Neural cell (in vitro differentiated cells): ENCODE measurements around the gene PIP5K1B. TPM values are rescaled to one million over a fixed set of nuclear protein-coding genes. Genes with fewer than 3 reads are reported as not detected.

Source experiments
- H2AFZ ChIP-seq: fragments of 200-600, 300-800 bp; sonication (generic), shearing (Covaris generic); 2 replicates; pipeline ENCODE4 v1.6.0; 2014; ENCODE audit warnings: low read depth, mild to moderate bottlenecking, antibody characterized with exemption, low read length, moderate library complexity
- H3F3A ChIP-seq: fragments of 200-600 bp; shearing (Covaris generic); 2 replicates; pipeline ENCODE4 v1.6.1; 2016; ENCODE audit warnings: mild to moderate bottlenecking, moderate library complexity, mixed read lengths, antibody characterized with exemption, low read length; ENCODE audit not compliant: insufficient read depth, poor library complexity, severe bottlenecking
- H3K27ac ChIP-seq: fragments of 200-600, 300-800 bp; sonication (generic), shearing (Covaris generic); 2 replicates; pipeline ENCODE4 v1.5.1; 2014; ENCODE audit warnings: mild to moderate bottlenecking, low read length, moderate library complexity
- H3K27me3 ChIP-seq: fragments of 300-800, 200-600 bp; sonication (generic), shearing (Covaris generic); 2 replicates; pipeline ENCODE4 v1.6.0; 2014; ENCODE audit warnings: mild to moderate bottlenecking, low read depth, low read length, moderate library complexity; ENCODE audit not compliant: insufficient read depth
- H3K36me3 ChIP-seq: fragments of 300-800, 200-600 bp; sonication (generic), shearing (Covaris generic); 2 replicates; pipeline ENCODE4 v1.5.1; 2014; ENCODE audit warnings: mild to moderate bottlenecking, antibody characterized with exemption, low read length, moderate library complexity; ENCODE audit not compliant: insufficient read depth
- H3K4me2 ChIP-seq: fragments of 300-800, 200-600 bp; sonication (generic), shearing (Covaris generic); 2 replicates; pipeline ENCODE4 v1.6.0; 2014; ENCODE audit warnings: mild to moderate bottlenecking, low read length
- H3K4me3 ChIP-seq: fragments of 300-800, 200-600 bp; sonication (generic), shearing (Covaris generic); 2 replicates; pipeline ENCODE4 v1.5.1; 2014; ENCODE audit warnings: mild to moderate bottlenecking, low read length, moderate library complexity
- H3K79me2 ChIP-seq: fragments of 200-600 bp; shearing (Covaris generic); replicated peaks from 2 replicates; pipeline ENCODE4 v1.6.0; 2014; ENCODE audit warnings: mild to moderate bottlenecking, low read length, moderate library complexity; ENCODE audit not compliant: insufficient read depth
- H3K9ac ChIP-seq: fragments of 300-800, 200-600 bp; sonication (generic), shearing (Covaris generic); 2 replicates; pipeline ENCODE4 v1.6.1; 2016; ENCODE audit warnings: mild to moderate bottlenecking, low read length, mixed read lengths
- H3K9me2 ChIP-seq: fragments of 200-600 bp; shearing (Covaris generic); 2 replicates; pipeline ENCODE4 v1.6.1; 2016; ENCODE audit warnings: mild to moderate bottlenecking, low read length, mixed read lengths; ENCODE audit not compliant: insufficient read depth
- H3K9me3 ChIP-seq: fragments of 200-600, 300-800 bp; sonication (generic), shearing (Covaris generic); 2 replicates; pipeline ENCODE4 v1.6.1; 2016; ENCODE audit warnings: mild to moderate bottlenecking, mixed run types, low read length, moderate library complexity, mixed read lengths
- H4K20me1 ChIP-seq: fragments of 200-600 bp; shearing (Covaris generic); 2 replicates; pipeline ENCODE4 v1.6.1; 2016; ENCODE audit warnings: mild to moderate bottlenecking, mixed run types; ENCODE audit not compliant: insufficient read depth
- CTCF ChIP-seq: fragments of 450-650 bp; IDR thresholded peaks from 2 replicates; pipeline ENCODE4 v1.5.1; 2014; ENCODE audit warnings: antibody characterized with exemption, mild to moderate bottlenecking, moderate library complexity; ENCODE audit not compliant: poor library complexity, severe bottlenecking
- EP300 ChIP-seq: fragments of 450-650 bp; conservative IDR thresholded peaks from 2 replicates; pipeline ENCODE4 v1.6.1; 2014; ENCODE audit warnings: antibody characterized with exemption, mild to moderate bottlenecking, moderate library complexity; ENCODE audit not compliant: poor library complexity, severe bottlenecking
- EZH2 ChIP-seq: fragments of 200-600, 300-800 bp; shearing (Covaris generic), sonication (generic); IDR thresholded peaks from 2 replicates; pipeline ENCODE4 v1.6.1; 2014; ENCODE audit warnings: antibody characterized with exemption, low read length, borderline replicate concordance, mild to moderate bottlenecking; ENCODE audit not compliant: insufficient read depth, poor library complexity, severe bottlenecking
- MXI1 ChIP-seq: fragments of 450-650 bp; conservative IDR thresholded peaks from 2 replicates; pipeline ENCODE4 v1.6.1; 2014; ENCODE audit warnings: antibody characterized with exemption, mild to moderate bottlenecking; ENCODE audit not compliant: poor library complexity, severe bottlenecking
- POLR2AphosphoS5 ChIP-seq: IDR thresholded peaks from 2 replicates; pipeline ENCODE4 v1.6.1; 2012
- RAD21 ChIP-seq: fragments of 450-650 bp; conservative IDR thresholded peaks from 2 replicates; pipeline ENCODE4 v1.6.1; 2014; ENCODE audit warnings: antibody characterized with exemption, mild to moderate bottlenecking, moderate library complexity
- REST ChIP-seq: IDR thresholded peaks from 2 replicates; pipeline ENCODE4 v1.6.1; 2012; ENCODE audit warnings: borderline replicate concordance
- SMC3 ChIP-seq: fragments of 450-650 bp; conservative IDR thresholded peaks from 2 replicates; pipeline ENCODE4 v1.6.1; 2014; ENCODE audit warnings: antibody characterized with exemption, mild to moderate bottlenecking, moderate library complexity; ENCODE audit not compliant: poor library complexity
- TAF1 ChIP-seq: IDR thresholded peaks from 2 replicates; pipeline ENCODE4 v1.6.1; 2012; ENCODE audit warnings: low read depth
- polyA plus RNA-seq: library from polyadenylated mRNA; depleted of rRNA; stranded (reverse); fragments of >200 nt; gene quantifications from 2 replicates; pipeline ENCODE4 v1.2.3, GENCODE V29; 2014

PIP5K1B gene
- polyA plus RNA-seq, 1 donor from 2014 or later = 1.5 TPM

GRCh38 chr9:68876681-68877080 lies 171.6 kb downstream of the PIP5K1B start:
- Histone ChIP-seq H3K27me3 (no peaks in the 10 kb centered on the region), H3K9me3 (no peaks in the 10 kb centered on the region), H3K9me2 (no peaks in the 10 kb centered on the region), H3F3A (no peaks in the 10 kb centered on the region), H2AFZ (no peak overlapping the region), H4K20me1 (no peaks in the 10 kb centered on the region), H3K27ac (no peak overlapping the region), H3K9ac (no peak overlapping the region), H3K79me2 (no peaks in the 10 kb centered on the region), H3K4me3 (no peak overlapping the region), H3K36me3 (no peaks in the 10 kb centered on the region), H3K4me2 (no peak overlapping the region)
- no peak for TF ChIP-seq SMC3
- TF ChIP-seq CTCF = no peak

GRCh38 chr9:68877219-68877618 lies 172.2 kb downstream of the PIP5K1B start:
- no peak overlapping the region for H2AFZ ChIP-seq
- no peak overlapping the region for H3K27ac ChIP-seq
- TF ChIP-seq EP300 (no peak), CTCF (no peak), EZH2 (no peak), RAD21 (no peak), REST (no peak), TAF1 (no peak), POLR2AphosphoS5 (no peak), SMC3 (no peak), MXI1 (no peak)
- no peaks in the 10 kb centered on the region for H3K27me3 ChIP-seq
- H3F3A ChIP-seq = no peaks in the 10 kb centered on the region
- no peaks in the 10 kb centered on the region for H3K9me3 ChIP-seq
- H4K20me1 ChIP-seq = no peaks in the 10 kb centered on the region
- no peak overlapping the region for H3K4me3 ChIP-seq
- H3K9me2 ChIP-seq = no peaks in the 10 kb centered on the region
- H3K4me2 ChIP-seq = no peak overlapping the region
- H3K79me2 ChIP-seq = no peaks in the 10 kb centered on the region
- H3K9ac ChIP-seq = no peak overlapping the region
- no peaks in the 10 kb centered on the region for H3K36me3 ChIP-seq
